Endothelial cell of umbilical vein (primary cell): ENCODE data around the gene LUZP2. TPM values are rescaled to one million over a fixed set of nuclear protein-coding genes. Genes with fewer than 3 reads are reported as not detected.

ENCODE experiments used
- BruUV-seq: library from RNA; stranded (reverse); fragments of 400-500 nt; replicated peaks from 2 replicates; lab custom pipeline; 2021; lab: Mats Ljungman, UMichigan
- CTCF ChIA-PET: fragments of 300-600, 350-600 bp; sonication (Branson Sonifier 250); formaldehyde crosslinking; loops from one replicate; lab custom pipeline; 2021; ENCODE audit warnings: antibody characterized with exemption, inconsistent platforms; lab: Charles Lee
- POLR2A ChIA-PET: fragments of 300-600, 350-600 bp; sonication (Branson Sonifier 250); formaldehyde crosslinking; loops from one replicate; lab custom pipeline; 2021; ENCODE audit warnings: antibody characterized with exemption, inconsistent platforms; lab: Charles Lee
- DNase-seq: peaks from one replicate; pipeline ENCODE4 v3.0.0-alpha.2; 2011; ENCODE audit warnings: low read depth, low spot score
- FAIRE-seq: peaks from 2 replicates; lab custom pipeline; 2011; peaks lifted over from hg19 to GRCh38; lab: Jason Lieb, UNC
- H2AFZ ChIP-seq: 2 replicates; pipeline ENCODE4 v1.6.0; 2012; ENCODE audit warnings: low read depth, low read length, control low read depth, inconsistent platforms
- H3K27ac ChIP-seq: 2 replicates; pipeline ENCODE4 v1.5.1; 2011; ENCODE audit warnings: low read depth, mild to moderate bottlenecking, control low read depth, low read length, moderate library complexity; ENCODE audit not compliant: insufficient read depth
- H3K27me3 ChIP-seq, 2 experiments: 2 replicates each; pipeline versions ENCODE4 v1.6.0 to v1.6.1; 2011; ENCODE audit warnings: low read length in 2 of 2, mixed read lengths in 1 of 2; ENCODE audit not compliant: control insufficient read depth in 2 of 2, insufficient read depth in 2 of 2
- H3K36me3 ChIP-seq, 2 experiments: 2 replicates in 1 of 2; 3 replicates in 1 of 2; pipeline ENCODE4 v1.5.1; 2011; ENCODE audit warnings: low read length in 2 of 2, mild to moderate bottlenecking in 1 of 2, moderate library complexity in 1 of 2; ENCODE audit not compliant: control insufficient read depth in 2 of 2, insufficient read depth in 2 of 2; ENCODE audit errors: extremely low read depth in 1 of 2
- H3K4me1 ChIP-seq: 3 replicates; pipeline ENCODE4 v1.5.1; 2011; ENCODE audit warnings: mild to moderate bottlenecking, low read length; ENCODE audit not compliant: control insufficient read depth, insufficient read depth; ENCODE audit errors: extremely low read depth
- H3K4me2 ChIP-seq: 2 replicates; pipeline ENCODE4 v1.6.1; 2011; ENCODE audit warnings: low read length, control low read depth, mixed read lengths; ENCODE audit not compliant: insufficient read depth
- H3K4me3 ChIP-seq, 3 experiments: fragments of 200-600 bp in 1 of 3; sonication (generic), shearing (Covaris generic) in 1 of 3; replicated peaks in 1 of 3; 2 replicates each; pipeline ENCODE4 v1.5.1; 2011 to 2016; ENCODE audit warnings: control low read depth in 3 of 3, low read length in 3 of 3, mild to moderate bottlenecking in 2 of 3, inconsistent platforms in 1 of 3, low read depth in 1 of 3, moderate library complexity in 1 of 3; ENCODE audit not compliant: insufficient read depth in 1 of 3
- H3K79me2 ChIP-seq: 2 replicates; pipeline ENCODE4 v1.6.0; 2012; ENCODE audit warnings: low read length, inconsistent platforms; ENCODE audit not compliant: control insufficient read depth, insufficient read depth
- H3K9ac ChIP-seq: replicated peaks from 2 replicates; pipeline ENCODE3; 2011; ENCODE audit warnings: low read length, control low read depth; ENCODE audit not compliant: insufficient read depth; ENCODE audit errors: extremely low read depth
- H3K9me1 ChIP-seq: replicated peaks from 3 replicates; pipeline ENCODE4 v1.6.0; 2011; ENCODE audit warnings: mild to moderate bottlenecking, low read length; ENCODE audit not compliant: control insufficient read depth, insufficient read depth; ENCODE audit errors: extremely low read depth
- H3K9me3 ChIP-seq: replicated peaks from 2 replicates; pipeline ENCODE4 v1.5.1; 2012; ENCODE audit warnings: low read length, inconsistent platforms; ENCODE audit not compliant: control insufficient read depth, insufficient read depth
- H4K20me1 ChIP-seq: replicated peaks from 2 replicates; pipeline ENCODE3; 2011; ENCODE audit warnings: mild to moderate bottlenecking, low read length; ENCODE audit not compliant: control insufficient read depth, insufficient read depth; ENCODE audit errors: extremely low read depth
- EZH2 ChIP-seq: IDR thresholded peaks from 2 replicates; pipeline ENCODE4 v1.6.1; 2012; ENCODE audit warnings: borderline replicate concordance, low read depth, mild to moderate bottlenecking, moderate library complexity, low read length, inconsistent platforms; ENCODE audit not compliant: severe bottlenecking
- FOS ChIP-seq: IDR thresholded peaks from 2 replicates; pipeline ENCODE4 v1.6.1; 2011; ENCODE audit warnings: mild to moderate bottlenecking, low read length, moderate library complexity, borderline replicate concordance; ENCODE audit not compliant: insufficient read depth
- GATA2 ChIP-seq: IDR thresholded peaks from 2 replicates; pipeline ENCODE4 v1.7.0; 2011; ENCODE audit warnings: low read depth, mild to moderate bottlenecking, moderate library complexity, mixed read lengths, low read length; ENCODE audit not compliant: insufficient read length, insufficient read depth
- JUN ChIP-seq: IDR thresholded peaks from 2 replicates; pipeline ENCODE4 v1.6.1; 2011; ENCODE audit warnings: borderline replicate concordance, low read depth; ENCODE audit not compliant: insufficient read length, insufficient read depth
- MYC ChIP-seq: IDR thresholded peaks from one replicate; pipeline ENCODE4 v1.6.1; 2011; ENCODE audit warnings: mild to moderate bottlenecking, low read depth, low read length
- POLR2A ChIP-seq: IDR thresholded peaks from 2 replicates; pipeline ENCODE4 v1.6.1; 2012; ENCODE audit warnings: low read depth, mild to moderate bottlenecking, control low read depth, low read length
- POLR2AphosphoS5 ChIP-seq: IDR thresholded peaks from 2 replicates; pipeline ENCODE4 v1.6.1; 2012; ENCODE audit warnings: low read depth, mild to moderate bottlenecking, control low read depth, low read length, moderate library complexity; ENCODE audit not compliant: insufficient read depth
- dilution Hi-C: fragments of 300-500 bp; cut with MboI; formaldehyde crosslinking; loops from one replicate; pipeline ENCODE4 v1.15.0; 2019; ENCODE audit warnings: low sequenced_read_pairs; ENCODE audit not compliant: extremely low pct_ligation_motif_present
- intact Hi-C: fragments of 100-400 bp; cut with micrococcal nuclease; formaldehyde crosslinking; loops from one replicate; pipeline ENCODE4 v1.10.0; 2022
- polyA plus RNA-seq, 4 experiments: library from polyadenylated mRNA; depleted of rRNA in 3 of 4; stranded (reverse) in 3 of 4; unstranded in 1 of 4; fragments of >200 nt; gene quantifications; 2 replicates each; pipeline versions ENCODE4 v1.2.1 to v1.2.3, GENCODE V29; 2011 to 2012; ENCODE audit warnings: missing spikeins in 1 of 4
- total RNA-seq: library from RNA; stranded (reverse); gene quantifications from 2 replicates; pipeline ENCODE4 v1.2.3, GENCODE V29; 2021
- TF ChIP-seq, protein P1 (sequence below): IDR thresholded peaks from 2 replicates; pipeline ENCODE4 v1.6.1; 2011; ENCODE audit not compliant: insufficient read depth, insufficient read length
- TF ChIP-seq, protein P2 (sequence below), 2 donors: IDR thresholded peaks; 1 replicate in 1 of 2; 2 replicates in 1 of 2; pipeline ENCODE4 v1.5.1; 2011; ENCODE audit warnings: low read length in 2 of 2, mild to moderate bottlenecking in 2 of 2, moderate library complexity in 2 of 2, control low read depth in 1 of 2, inconsistent platforms in 1 of 2, low read depth in 1 of 2; ENCODE audit not compliant: insufficient read depth in 1 of 2; ENCODE audit errors: extremely low read depth in 1 of 2

Gene LUZP2
- total and polyA plus RNA-seq, 2 donors (not counting 3 experiments of a cell fraction or from before 2014, with no cell fraction given), result 0.07 TPM; not detected in 1

DNA sequence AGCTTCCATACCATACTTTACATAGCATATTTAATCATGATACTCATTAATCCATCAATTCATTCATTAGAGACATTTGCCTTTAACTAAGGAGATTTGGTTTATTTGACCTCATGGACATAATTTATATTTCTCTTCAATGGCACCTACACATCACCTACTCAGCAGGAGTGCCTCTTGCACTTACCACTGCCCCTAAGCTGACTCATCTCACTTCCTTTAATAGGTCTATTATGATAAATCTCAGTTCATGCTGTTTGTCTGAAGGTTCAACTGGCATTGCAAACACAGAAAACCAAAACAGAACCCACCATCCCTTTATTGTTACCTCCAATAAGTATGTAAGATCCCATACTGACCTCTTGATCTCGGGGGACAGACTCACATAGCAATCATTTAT, 186.7 kb downstream of the LUZP2 start:
- dilution Hi-C loops (no loop called here), intact Hi-C loops (no loop called here)
- no peak for DNase-seq
- no TSS peak for BruUV-seq
- H3K9me1 ChIP-seq, result no peaks in the 10 kb centered on the region
- H2AFZ ChIP-seq, result no peak overlapping the region
- ChIA-PET POLR2A (no interaction called here), CTCF (no interaction called here)
- H3K36me3 ChIP-seq, result no peaks in the 10 kb centered on the region
- FAIRE-seq, result no peak
- peak; percentile 45 for TF ChIP-seq FOS
- TF ChIP-seq POLR2AphosphoS5, result no peak
- no peaks in the 10 kb centered on the region for H3K27me3 ChIP-seq
- H3K79me2 ChIP-seq, result no peaks in the 10 kb centered on the region
- no peak overlapping the region for H3K4me3 ChIP-seq
- no peak overlapping the region for H3K4me2 ChIP-seq
- H4K20me1 ChIP-seq, result no peaks in the 10 kb centered on the region
- H3K27ac ChIP-seq, result no peak overlapping the region
- no peaks in the 10 kb centered on the region for H3K9me3 ChIP-seq
- no peaks in the 10 kb centered on the region for H3K4me1 ChIP-seq
- no peak overlapping the region for H3K9ac ChIP-seq

DNA sequence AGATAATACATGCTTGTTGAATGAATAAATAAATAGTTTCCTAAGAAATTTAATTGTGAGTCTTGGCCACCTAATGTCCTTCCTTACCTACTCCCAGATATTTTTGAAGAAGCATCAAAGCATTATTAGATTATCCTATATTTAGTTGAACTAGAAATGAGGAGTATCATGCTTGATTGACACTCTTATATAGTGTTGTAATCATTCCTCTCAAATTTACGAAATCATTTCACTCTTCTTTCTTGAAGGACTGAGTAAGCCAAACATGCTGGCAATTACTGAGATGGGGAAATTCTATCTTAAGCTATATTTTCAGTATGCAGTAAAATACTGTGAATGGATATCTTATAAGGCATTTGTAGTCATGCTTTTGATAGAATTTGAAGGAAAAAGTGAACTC, 189.0 kb downstream of the LUZP2 start:
- H3K9me3 ChIP-seq, result no peaks in the 10 kb centered on the region
- H3K79me2 ChIP-seq, result no peaks in the 10 kb centered on the region
- H3K9me1 ChIP-seq, result no peaks in the 10 kb centered on the region
- H3K9ac ChIP-seq, result no peak overlapping the region
- no peak overlapping the region for H2AFZ ChIP-seq
- dilution Hi-C loops, result no loop called here
- H4K20me1 ChIP-seq, result no peaks in the 10 kb centered on the region
- H3K36me3 ChIP-seq, result no peaks in the 10 kb centered on the region
- no peaks in the 10 kb centered on the region for H3K4me1 ChIP-seq
- H3K27ac ChIP-seq, result no peak overlapping the region
- H3K27me3 ChIP-seq, result no peaks in the 10 kb centered on the region
- CTCF ChIA-PET, result no interaction called here
- BruUV-seq, result no TSS peak
- no peak for FAIRE-seq
- TF ChIP-seq EZH2 (no peak), POLR2AphosphoS5 (no peak), GATA2 (no peak), POLR2A (no peak), FOS (no peak), MYC (no peak), JUN (no peak)
- TF ChIP-seq, protein P1, sequence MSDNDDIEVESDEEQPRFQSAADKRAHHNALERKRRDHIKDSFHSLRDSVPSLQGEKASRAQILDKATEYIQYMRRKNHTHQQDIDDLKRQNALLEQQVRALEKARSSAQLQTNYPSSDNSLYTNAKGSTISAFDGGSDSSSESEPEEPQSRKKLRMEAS, result no peak
- TF ChIP-seq, protein P2, sequence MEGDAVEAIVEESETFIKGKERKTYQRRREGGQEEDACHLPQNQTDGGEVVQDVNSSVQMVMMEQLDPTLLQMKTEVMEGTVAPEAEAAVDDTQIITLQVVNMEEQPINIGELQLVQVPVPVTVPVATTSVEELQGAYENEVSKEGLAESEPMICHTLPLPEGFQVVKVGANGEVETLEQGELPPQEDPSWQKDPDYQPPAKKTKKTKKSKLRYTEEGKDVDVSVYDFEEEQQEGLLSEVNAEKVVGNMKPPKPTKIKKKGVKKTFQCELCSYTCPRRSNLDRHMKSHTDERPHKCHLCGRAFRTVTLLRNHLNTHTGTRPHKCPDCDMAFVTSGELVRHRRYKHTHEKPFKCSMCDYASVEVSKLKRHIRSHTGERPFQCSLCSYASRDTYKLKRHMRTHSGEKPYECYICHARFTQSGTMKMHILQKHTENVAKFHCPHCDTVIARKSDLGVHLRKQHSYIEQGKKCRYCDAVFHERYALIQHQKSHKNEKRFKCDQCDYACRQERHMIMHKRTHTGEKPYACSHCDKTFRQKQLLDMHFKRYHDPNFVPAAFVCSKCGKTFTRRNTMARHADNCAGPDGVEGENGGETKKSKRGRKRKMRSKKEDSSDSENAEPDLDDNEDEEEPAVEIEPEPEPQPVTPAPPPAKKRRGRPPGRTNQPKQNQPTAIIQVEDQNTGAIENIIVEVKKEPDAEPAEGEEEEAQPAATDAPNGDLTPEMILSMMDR (IDR thresholded peaks at IDR 0.05; ENCODE audit: extremely low read depth in 1 of 2, insufficient read depth in 1 of 2, low read depth in 1 of 2, low read length in 2 of 2), result no peak
- intact Hi-C loops, result no loop called here
- DNase-seq, result no peak
- H3K4me2 ChIP-seq, result no peak overlapping the region
- POLR2A ChIA-PET, result no interaction called here
- H3K4me3 ChIP-seq, result no peak overlapping the region
